ENCODE results near the gene SLC22A24. TPM values are rescaled to one million over a fixed set of nuclear protein-coding genes. Genes with fewer than 3 reads are reported as not detected.
"Not testable (repeated sequence)": the region's sequence is repeated elsewhere in the genome, so short reads cannot be mapped to it uniquely, and the experiment has no call there.

The SLC22A24 gene, protein sequence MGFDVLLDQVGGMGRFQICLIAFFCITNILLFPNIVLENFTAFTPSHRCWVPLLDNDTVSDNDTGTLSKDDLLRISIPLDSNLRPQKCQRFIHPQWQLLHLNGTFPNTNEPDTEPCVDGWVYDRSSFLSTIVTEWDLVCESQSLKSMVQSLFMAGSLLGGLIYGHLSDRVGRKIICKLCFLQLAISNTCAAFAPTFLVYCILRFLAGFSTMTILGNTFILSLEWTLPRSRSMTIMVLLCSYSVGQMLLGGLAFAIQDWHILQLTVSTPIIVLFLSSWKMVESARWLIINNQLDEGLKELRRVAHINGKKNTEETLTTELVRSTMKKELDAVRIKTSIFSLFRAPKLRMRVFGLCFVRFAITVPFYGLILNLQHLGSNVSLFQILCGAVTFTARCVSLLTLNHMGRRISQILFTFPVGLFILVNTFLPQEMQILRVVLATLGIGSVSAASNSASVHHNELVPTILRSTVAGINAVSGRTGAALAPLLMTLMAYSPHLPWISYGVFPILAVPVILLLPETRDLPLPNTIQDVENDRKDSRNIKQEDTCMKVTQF
- not detected in 2 replicates for total RNA-seq

DNA sequence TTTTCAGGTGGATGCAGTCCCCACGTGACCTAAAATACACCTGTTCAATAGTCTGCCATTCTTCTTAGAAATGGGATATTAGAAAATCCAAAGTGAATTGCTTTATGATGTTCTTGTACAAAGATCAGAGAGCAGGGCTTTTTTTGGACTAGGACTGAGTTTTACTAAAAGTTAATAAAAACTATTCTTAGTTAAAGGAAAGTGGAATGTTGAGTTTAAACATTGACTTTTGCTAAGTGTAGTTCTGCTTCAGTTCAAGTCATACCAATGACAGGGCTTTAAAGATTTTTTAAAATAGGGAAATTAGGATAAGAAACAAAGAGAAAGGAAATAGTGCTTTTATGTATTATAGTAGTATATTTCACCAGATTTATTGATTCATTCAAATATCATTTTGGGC, at the start of gene SLC22A24:
Gene SLC22A24 (minus strand): TSS at position 101 of the 400 bp plus-strand sequence. CDS start 442 bp downstream, outside the sequence.
- no peak for DNase-seq (ENCODE audit: extremely low read depth, low read depth, low spot score)

- no peak for DNase-seq (ENCODE audit: extremely low read depth, low read depth, low spot score)
These were observed 36.5 kb upstream of the SLC22A24 start for GRCh38 chr11:63180536-63180935.

- DNase-seq (ENCODE audit: extremely low read depth, low read depth, low spot score) = no peak
These were observed 35.5 kb upstream of the SLC22A24 start for GRCh38 chr11:63179432-63180041.

DNA sequence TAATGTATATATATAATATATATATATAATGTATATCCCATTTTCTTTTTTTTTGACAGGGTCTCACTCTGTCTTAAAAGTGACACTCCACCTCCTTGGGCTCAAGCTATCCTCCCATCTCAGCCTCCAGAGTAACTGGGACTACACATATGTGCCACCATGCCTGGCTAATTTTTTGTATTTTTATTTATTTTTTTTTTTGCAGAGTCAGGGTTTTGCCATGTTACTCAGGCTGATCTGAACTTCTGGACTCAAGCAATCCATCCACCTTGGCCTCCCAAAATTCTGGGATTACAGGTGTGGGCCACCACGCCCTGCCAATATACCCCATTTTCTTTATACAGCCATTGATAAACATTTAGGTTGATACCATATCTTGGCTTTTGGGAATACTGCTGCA, 33.9 kb upstream of the SLC22A24 start:
- no peak for DNase-seq (ENCODE audit: extremely low read depth, low read depth, low spot score)

- no peak for DNase-seq (ENCODE audit: extremely low read depth, low read depth, low spot score)
These were observed 21.8 kb upstream of the SLC22A24 start for GRCh38 chr11:63165706-63166310.

- no peak for DNase-seq (ENCODE audit: extremely low read depth, low read depth, low spot score)
These were observed 11.8 kb upstream of the SLC22A24 start for GRCh38 chr11:63155794-63156193.

- DNase-seq (ENCODE audit: extremely low read depth, low read depth, low spot score) = no peak
These were observed 2.6 kb upstream of the SLC22A24 start for GRCh38 chr11:63146581-63146980.

DNA sequence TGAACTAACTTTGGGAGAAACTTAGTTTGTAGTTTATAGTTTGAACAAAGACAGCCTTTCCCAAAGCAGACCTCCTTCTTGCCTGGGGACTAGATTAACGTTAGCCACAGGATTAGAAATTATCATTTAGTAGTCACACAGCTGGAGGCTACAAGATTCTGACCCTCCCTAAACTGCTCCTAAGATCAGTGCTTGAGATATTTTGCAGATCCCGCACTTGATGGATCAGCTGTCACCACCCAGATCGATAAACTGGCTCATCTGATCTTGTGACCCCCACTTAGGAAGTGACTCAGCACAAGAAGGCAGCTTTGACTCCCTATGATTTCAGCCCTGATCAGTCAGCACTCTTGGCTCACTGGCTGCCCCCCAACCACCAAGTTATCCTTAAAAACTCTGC, 1.6 kb downstream of the SLC22A24 start:
- no peak for DNase-seq (ENCODE audit: extremely low read depth, low read depth, low spot score)

- no peak for DNase-seq (ENCODE audit: extremely low read depth, low read depth, low spot score)
These were observed 10.8 kb downstream of the SLC22A24 start for GRCh38 chr11:63132985-63133775.

GRCh38 chr11:63099555-63099954, 44.5 kb downstream of the SLC22A24 start:
- DNase-seq (ENCODE audit: extremely low read depth, low read depth, low spot score) = no peak

DNA sequence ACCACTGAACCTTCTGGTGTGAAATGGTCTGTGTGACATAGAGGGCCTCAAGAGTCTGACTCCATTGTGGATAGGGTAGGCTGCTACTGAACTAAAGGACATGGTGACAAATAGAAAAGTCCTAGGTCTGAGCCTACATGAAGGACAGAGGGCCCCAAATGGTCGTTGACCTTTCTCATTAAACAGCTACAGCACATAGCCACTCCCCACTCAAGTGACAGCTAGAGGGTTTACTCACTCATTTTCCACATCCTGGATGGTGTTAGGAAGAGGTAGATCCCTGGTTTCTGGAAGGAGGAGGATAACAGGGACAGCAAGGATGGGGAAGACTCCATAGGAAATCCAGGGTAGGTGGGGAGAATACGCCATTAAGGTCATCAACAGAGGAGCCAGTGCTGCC, 63.3 kb downstream of the SLC22A24 start:
- no peak for DNase-seq (ENCODE audit: extremely low read depth, low read depth, low spot score)

- DNase-seq (ENCODE audit: extremely low read depth, low read depth, low spot score) = not testable (repeated sequence)
These were observed 97.8 kb downstream of the SLC22A24 start for GRCh38 chr11:63046203-63046602.

DNA sequence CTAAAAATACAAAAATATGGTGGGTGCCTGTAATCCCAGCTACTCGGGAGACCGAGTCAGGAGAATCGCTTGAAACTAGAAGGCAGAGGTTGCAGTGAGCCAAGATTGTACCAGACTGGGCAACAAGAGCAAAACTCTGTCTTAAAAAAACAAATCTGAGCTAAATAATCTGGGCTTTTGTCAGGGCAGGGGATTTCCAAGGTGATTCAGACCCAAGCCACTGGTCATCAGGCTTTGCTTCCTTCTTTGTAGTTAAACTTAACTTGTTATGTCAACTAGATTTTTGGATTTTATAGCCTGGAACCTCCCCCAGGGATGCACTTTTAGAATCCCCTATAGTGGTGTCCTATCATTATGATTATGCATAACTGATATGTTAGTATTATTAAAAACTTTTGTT, 101.4 kb downstream of the SLC22A24 start:
- DNase-seq (ENCODE audit: extremely low read depth, low read depth, low spot score) = no peak

GRCh38 chr11:63032457-63032856, 111.6 kb downstream of the SLC22A24 start:
- DNase-seq (ENCODE audit: extremely low read depth, low read depth, low spot score) = no peak

Other genes starting within 250 kb of the SLC22A24 start
- not detected in 2 replicates for gene CHRM1, start 222.9 kb downstream of the SLC22A24 start, total RNA-seq
- not detected in 2 replicates for gene SLC22A6, start 159.3 kb downstream of the SLC22A24 start, total RNA-seq
- gene SLC22A8, start 128.4 kb downstream of the SLC22A24 start, total RNA-seq = not detected in 2 replicates
- not detected in 2 replicates for gene SLC22A25, start 99.4 kb upstream of the SLC22A24 start, total RNA-seq
- not detected in 2 replicates for gene SLC22A9, start 225.6 kb upstream of the SLC22A24 start, total RNA-seq